AG09319 (cell line): Measurements from ENCODE around the gene ATP2A2.
"Not testable (repeated sequence)": the region's sequence is repeated elsewhere in the genome, so short reads cannot be mapped to it uniquely, and the experiment has no call there.

Source experiments
- DNase-seq: peaks from one replicate; pipeline ENCODE4 v3.0.0-alpha.2; 2010; ENCODE audit warnings: low read depth; ENCODE audit errors: extremely low read depth
- CTCF ChIP-seq: IDR thresholded peaks from 2 replicates; pipeline ENCODE4 v1.5.1; 2011; ENCODE audit warnings: low read depth, mild to moderate bottlenecking, inconsistent platforms, low read length, moderate library complexity

Gene ATP2A2

GRCh38 chr12:110335481-110336045, 54.5 kb downstream of the ATP2A2 start:
- TF ChIP-seq CTCF: no peak
- no peak for DNase-seq

- no peak for DNase-seq
Measured at GRCh38 chr12:110337912-110338710, 57.1 kb downstream of the ATP2A2 start.

GRCh38 chr12:110338754-110339153, 57.7 kb downstream of the ATP2A2 start:
- no peak for TF ChIP-seq CTCF
- no peak for DNase-seq

More at GRCh38 chr12:110337912-110338710, 57.1 kb downstream of the ATP2A2 start:
- TF ChIP-seq CTCF: no peak

GRCh38 chr12:110339184-110339952, 58.3 kb downstream of the ATP2A2 start:
- no peak for DNase-seq
- no peak for TF ChIP-seq CTCF

GRCh38 chr12:110340261-110340660, 59.2 kb downstream of the ATP2A2 start:
- DNase-seq: not testable (repeated sequence)

GRCh38 chr12:110340706-110341105, 59.7 kb downstream of the ATP2A2 start:
- TF ChIP-seq CTCF: no peak
- no peak for DNase-seq

- DNase-seq: no peak
- no peak for TF ChIP-seq CTCF
Measured at GRCh38 chr12:110342157-110342556, 61.1 kb downstream of the ATP2A2 start.
